ENCODE measurements around the gene STAC.

DNA sequence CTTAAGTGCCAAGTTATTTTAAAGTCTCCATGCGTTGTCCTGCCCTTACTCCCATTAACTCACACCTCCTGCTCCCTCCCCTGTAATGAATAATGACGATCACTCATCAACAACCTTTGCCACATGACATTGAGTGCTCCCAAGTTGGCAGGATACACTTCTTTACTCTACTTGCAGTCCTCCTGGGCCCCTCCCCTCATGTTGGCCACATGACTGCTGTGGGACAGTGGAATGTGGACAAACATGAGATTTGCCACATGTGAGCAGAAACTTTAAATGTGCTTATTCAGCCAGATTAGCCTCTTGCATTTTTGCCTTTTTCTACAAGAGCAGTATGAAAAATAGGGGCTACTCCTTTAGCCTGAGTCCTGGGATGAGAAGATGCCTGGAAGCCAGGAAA lies 216.1 kb downstream of the STAC start:
- TF ChIP-seq, protein P1, sequence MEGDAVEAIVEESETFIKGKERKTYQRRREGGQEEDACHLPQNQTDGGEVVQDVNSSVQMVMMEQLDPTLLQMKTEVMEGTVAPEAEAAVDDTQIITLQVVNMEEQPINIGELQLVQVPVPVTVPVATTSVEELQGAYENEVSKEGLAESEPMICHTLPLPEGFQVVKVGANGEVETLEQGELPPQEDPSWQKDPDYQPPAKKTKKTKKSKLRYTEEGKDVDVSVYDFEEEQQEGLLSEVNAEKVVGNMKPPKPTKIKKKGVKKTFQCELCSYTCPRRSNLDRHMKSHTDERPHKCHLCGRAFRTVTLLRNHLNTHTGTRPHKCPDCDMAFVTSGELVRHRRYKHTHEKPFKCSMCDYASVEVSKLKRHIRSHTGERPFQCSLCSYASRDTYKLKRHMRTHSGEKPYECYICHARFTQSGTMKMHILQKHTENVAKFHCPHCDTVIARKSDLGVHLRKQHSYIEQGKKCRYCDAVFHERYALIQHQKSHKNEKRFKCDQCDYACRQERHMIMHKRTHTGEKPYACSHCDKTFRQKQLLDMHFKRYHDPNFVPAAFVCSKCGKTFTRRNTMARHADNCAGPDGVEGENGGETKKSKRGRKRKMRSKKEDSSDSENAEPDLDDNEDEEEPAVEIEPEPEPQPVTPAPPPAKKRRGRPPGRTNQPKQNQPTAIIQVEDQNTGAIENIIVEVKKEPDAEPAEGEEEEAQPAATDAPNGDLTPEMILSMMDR (IDR thresholded peaks at IDR 0.05), result no peak
- TF ChIP-seq POLR2A (IDR thresholded peaks at IDR 0.05), result no peak
- TF ChIP-seq POLR2AphosphoS5 (IDR thresholded peaks at IDR 0.05; ENCODE audit: insufficient read depth in 1 of 2, low read depth in 1 of 2), result no peak

Data from vagina (tissue), 2 donors.